GM12891 (cell line): Measurements from ENCODE around the gene DMKN.

Experiments used
- DNase-seq: peaks from one replicate; pipeline ENCODE4 v3.0.0; 2011; ENCODE audit warnings: low spot score; ENCODE audit not compliant: insufficient read length
- FAIRE-seq: peaks from 2 replicates; lab custom pipeline; 2011; peaks lifted over from hg19 to GRCh38; lab: Jason Lieb, UNC
- PAX5 ChIP-seq: IDR thresholded peaks from 2 replicates; pipeline ENCODE4 v1.6.1; 2011; ENCODE audit warnings: low read length, moderate library complexity, mild to moderate bottlenecking; ENCODE audit not compliant: insufficient read depth, severe bottlenecking
- POLR2A ChIP-seq: IDR thresholded peaks from 2 replicates; pipeline ENCODE4 v1.6.1; 2011; ENCODE audit warnings: low read depth, low read length, control low read depth
- POLR2AphosphoS5 ChIP-seq: IDR thresholded peaks from 2 replicates; pipeline ENCODE4 v1.6.1; 2011; ENCODE audit warnings: low read depth, low read length, control low read depth
- POU2F2 ChIP-seq: IDR thresholded peaks from 2 replicates; pipeline ENCODE4 v1.6.1; 2011; ENCODE audit warnings: low read depth, mild to moderate bottlenecking, control low read depth, low read length, moderate library complexity
- SPI1 ChIP-seq: IDR thresholded peaks from 2 replicates; pipeline ENCODE4 v1.6.1; 2011; ENCODE audit warnings: low read depth, low read length, control low read depth
- TAF1 ChIP-seq: IDR thresholded peaks from 2 replicates; pipeline ENCODE4 v1.6.1; 2011; ENCODE audit warnings: low read depth, low read length, control low read depth

Gene DMKN

GRCh38 chr19:35540356-35540927, 27.0 kb upstream of the DMKN start:
- no peak for DNase-seq
- peak; percentile 89 for FAIRE-seq
- TF ChIP-seq SPI1 = peak; percentile 86
- TF ChIP-seq PAX5 = no peak
- no peak for TF ChIP-seq POU2F2
- no peak for TF ChIP-seq TAF1
- no peak for TF ChIP-seq POLR2AphosphoS5

GRCh38 chr19:35539850-35540249, 26.4 kb upstream of the DMKN start:
- DNase-seq (no peak), FAIRE-seq (no peak)
- no peak for TF ChIP-seq POLR2A
- no peak for TF ChIP-seq SPI1
- TF ChIP-seq TAF1 = no peak
- TF ChIP-seq POU2F2 = no peak
- TF ChIP-seq POLR2AphosphoS5 = peak; percentile 19; the same call in 1 of the 2 replicates
- no peak for TF ChIP-seq PAX5

GRCh38 chr19:35539314-35539713, 25.9 kb upstream of the DMKN start:
- FAIRE-seq (peak; percentile 82), DNase-seq (no peak)
- TF ChIP-seq SPI1 (no peak), POLR2AphosphoS5 (no peak), TAF1 (no peak), PAX5 (no peak), POLR2A (no peak), POU2F2 (peak; percentile 49; the same call in 1 of the 2 replicates)

- no peak for TF ChIP-seq TAF1
- no peak for TF ChIP-seq POU2F2
- TF ChIP-seq SPI1 = no peak
- TF ChIP-seq POLR2A = no peak
- TF ChIP-seq PAX5 = no peak
- TF ChIP-seq POLR2AphosphoS5 = no peak
- no peak for DNase-seq
- no peak for FAIRE-seq
These were observed 21.5 kb upstream of the DMKN start for GRCh38 chr19:35534803-35535480.

GRCh38 chr19:35533822-35534392, 20.5 kb upstream of the DMKN start:
- peak; percentile 92 for FAIRE-seq
- DNase-seq = peak; percentile 56
- TF ChIP-seq POLR2AphosphoS5 (no peak), PAX5 (no peak), TAF1 (no peak), SPI1 (no peak), POLR2A (no peak), POU2F2 (no peak)

GRCh38 chr19:35533201-35533821, 19.9 kb upstream of the DMKN start, which contains the start of gene GAPDHS:
TSS of gene GAPDHS (plus strand) at chr19:35533456. CDS start at chr19:35533528, 72 bp downstream.
- DNase-seq (no peak), FAIRE-seq (peak; percentile 76)

GRCh38 chr19:35531291-35531690, 17.8 kb upstream of the DMKN start:
- TF ChIP-seq POLR2AphosphoS5 (no peak), POLR2A (no peak), SPI1 (no peak), POU2F2 (no peak), TAF1 (no peak), PAX5 (no peak)
- FAIRE-seq = no peak
- no peak for DNase-seq

More at GRCh38 chr19:35533201-35533821, 19.9 kb upstream of the DMKN start, which contains the start of gene GAPDHS:
- TF ChIP-seq POLR2AphosphoS5 (no peak), TAF1 (no peak), POU2F2 (no peak), POLR2A (no peak), PAX5 (no peak), SPI1 (no peak)

GRCh38 chr19:35529241-35530218, 16.1 kb upstream of the DMKN start:
- TF ChIP-seq POLR2A = no peak
- TF ChIP-seq TAF1 = no peak
- TF ChIP-seq PAX5 = no peak
- no peak for TF ChIP-seq SPI1
- no peak for TF ChIP-seq POU2F2
- no peak for TF ChIP-seq POLR2AphosphoS5
- no peak for FAIRE-seq
- no peak for DNase-seq
